H1 (cell line): ENCODE measurements around the gene SNX13. TPM values are rescaled to one million over a fixed set of nuclear protein-coding genes. Genes with fewer than 3 reads are reported as not detected.

Source experiments
- CHD7 ChIP-seq: fragments of 300-600 bp; sonication (generic); IDR thresholded peaks from 2 replicates; pipeline ENCODE4 v1.7.1; 2012; ENCODE audit warnings: low read length, moderate library complexity, mild to moderate bottlenecking, inconsistent platforms; ENCODE audit not compliant: insufficient replicate concordance
- polyA plus RNA-seq, 7 experiments: library from polyadenylated mRNA; depleted of rRNA in 3 of 7; stranded (reverse) in 5 of 7; unstranded in 2 of 7; fragments of >200 nt in 5 of 7; fragments of 200-250 nt in 2 of 7; gene quantifications; 1 replicate in 5 of 7; 2 replicates in 1 of 7; 4 replicates in 1 of 7; pipeline versions ENCODE4 v1.2.1 to v1.2.3, GENCODE V29; 2011 to 2013; ENCODE audit warnings: missing spikeins in 2 of 7, mixed read lengths in 2 of 7
- total RNA-seq: library from RNA; stranded (reverse); fragmentation: NEBNext Ultra II Directional; extraction: Animal tissue kit (Norgen Biotek cat#: 25700); gene quantifications from 2 replicates; pipeline ENCODE4 v1.2.1, GENCODE V29; 2021

Gene SNX13
- total and polyA plus RNA-seq, 2 of the 8 experiments (the other 6 are each of a cell fraction or from before 2014, with no cell fraction given): 5.5 to 27.4 TPM

- no peak for TF ChIP-seq CHD7
Measured at GRCh38 chr7:17745610-17746009, 194.7 kb downstream of the SNX13 start (continued).
